ENCODE measurements around the gene ASCC2.
"Not testable (repeated sequence)": the region's sequence is repeated elsewhere in the genome, so short reads cannot be mapped to it uniquely, and the experiment has no call there.

ASCC2 gene

DNA sequence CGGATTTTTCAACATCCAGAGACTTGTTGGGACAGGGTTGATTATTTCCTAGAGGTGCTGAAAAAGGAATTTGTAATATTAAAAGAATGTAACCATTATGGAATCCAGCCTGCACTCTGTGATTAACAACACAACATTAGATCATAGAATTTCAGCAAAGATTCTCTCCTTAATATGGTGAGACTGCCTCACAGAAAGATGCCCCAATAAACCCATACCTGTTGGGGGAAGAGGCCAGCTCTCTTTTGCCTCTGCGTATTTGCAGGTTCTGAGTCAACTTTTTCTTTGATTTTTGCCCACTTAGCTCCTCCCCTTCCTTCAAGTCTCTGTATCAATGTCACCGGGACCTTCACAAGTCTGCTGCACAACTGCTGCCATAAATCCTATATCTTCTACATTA, 32.5 kb upstream of the ASCC2 start:
- peak; percentile 43 for ATAC-seq
- Mint-ChIP-seq H3K36me3 (ENCODE audit: low read depth) (no peaks in the 10 kb centered on the region), H3K27ac (no peak overlapping the region), H3K27me3 (peaks cover 8% of the 10 kb centered on the region), H3K4me3 (no peak overlapping the region), H3K4me1 (peaks cover 5% of the 10 kb centered on the region), H3K9me3 (no peaks in the 10 kb centered on the region)
- DNase-seq = no peak

DNA sequence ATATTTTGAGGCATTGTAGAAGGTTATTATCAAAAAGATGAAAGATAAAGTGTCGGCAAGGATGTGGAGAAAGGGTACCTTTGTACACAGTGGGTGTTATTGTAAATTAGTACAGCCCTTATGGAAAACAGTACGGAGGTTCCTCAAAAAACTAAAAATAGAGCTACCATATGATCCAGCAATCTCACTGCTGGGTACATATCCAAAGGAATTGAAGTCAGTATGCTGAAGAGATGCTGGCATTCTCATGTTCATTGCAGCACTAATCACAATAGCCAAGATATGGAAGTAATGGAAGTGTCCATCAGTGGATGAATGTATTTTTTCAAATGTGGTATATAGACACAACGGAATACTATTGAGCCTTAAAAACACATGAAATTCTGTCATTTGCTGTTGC, 29.8 kb upstream of the ASCC2 start:
- H3K4me1 Mint-ChIP-seq = peaks cover 5% of the 10 kb centered on the region
- H3K27me3 Mint-ChIP-seq = peaks cover 8% of the 10 kb centered on the region
- H3K27ac Mint-ChIP-seq = no peak overlapping the region
- H3K9me3 Mint-ChIP-seq = no peaks in the 10 kb centered on the region
- H3K36me3 Mint-ChIP-seq (ENCODE audit: low read depth) = no peaks in the 10 kb centered on the region
- ATAC-seq = no peak
- DNase-seq = no peak
- no peak overlapping the region for H3K4me3 Mint-ChIP-seq

DNA sequence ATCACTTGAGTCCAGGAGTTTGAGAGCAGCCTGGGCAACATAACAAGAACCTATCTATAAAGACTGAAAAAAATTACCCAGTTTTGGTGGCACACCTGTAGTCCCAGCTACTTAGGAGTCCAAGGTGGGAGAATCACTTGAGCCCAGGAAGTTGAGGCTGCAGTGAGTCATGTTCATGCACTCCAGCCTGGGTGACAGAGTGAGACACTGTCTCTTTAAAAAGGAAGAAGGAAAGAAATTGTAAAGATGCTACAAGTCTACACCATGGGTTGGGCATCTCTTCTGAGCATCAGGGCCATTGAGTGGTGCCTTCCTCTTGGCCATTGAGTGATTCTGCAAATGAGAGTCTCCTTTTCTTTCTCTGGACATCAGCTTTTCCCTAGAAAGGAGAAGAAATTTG, 29.2 kb upstream of the ASCC2 start:
- no peak overlapping the region for H3K4me3 Mint-ChIP-seq
- no peaks in the 10 kb centered on the region for H3K36me3 Mint-ChIP-seq (ENCODE audit: low read depth)
- H3K4me1 Mint-ChIP-seq = peaks cover 5% of the 10 kb centered on the region
- no peak for DNase-seq
- no peak for ATAC-seq
- H3K27ac Mint-ChIP-seq = no peak overlapping the region
- no peaks in the 10 kb centered on the region for H3K9me3 Mint-ChIP-seq
- H3K27me3 Mint-ChIP-seq = peaks cover 8% of the 10 kb centered on the region

DNA sequence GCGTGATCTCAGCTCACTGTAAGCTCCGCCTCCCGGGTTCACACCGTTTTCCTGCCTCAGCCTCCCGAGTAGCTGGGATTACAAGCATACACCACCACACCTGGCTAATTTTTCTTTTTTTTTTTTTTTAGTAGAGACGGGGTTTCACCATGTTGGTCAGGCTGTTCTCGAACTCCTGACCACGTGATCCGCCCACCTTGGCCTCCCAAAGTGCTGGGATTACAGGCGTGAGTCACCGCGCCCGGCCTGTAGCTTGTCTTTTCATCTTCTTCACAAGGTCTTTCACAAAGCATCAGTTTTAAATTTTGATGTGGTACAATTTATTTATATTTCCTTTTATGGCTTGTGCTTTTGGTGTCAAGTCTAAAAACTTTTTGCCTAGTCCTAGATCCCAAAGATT, 27.5 kb upstream of the ASCC2 start:
- H3K4me3 Mint-ChIP-seq; H3K27me3 Mint-ChIP-seq; ATAC-seq; H3K36me3 Mint-ChIP-seq (ENCODE audit: low read depth); H3K4me1 Mint-ChIP-seq; H3K9me3 Mint-ChIP-seq; DNase-seq; H3K27ac Mint-ChIP-seq: not testable (repeated sequence)

DNA sequence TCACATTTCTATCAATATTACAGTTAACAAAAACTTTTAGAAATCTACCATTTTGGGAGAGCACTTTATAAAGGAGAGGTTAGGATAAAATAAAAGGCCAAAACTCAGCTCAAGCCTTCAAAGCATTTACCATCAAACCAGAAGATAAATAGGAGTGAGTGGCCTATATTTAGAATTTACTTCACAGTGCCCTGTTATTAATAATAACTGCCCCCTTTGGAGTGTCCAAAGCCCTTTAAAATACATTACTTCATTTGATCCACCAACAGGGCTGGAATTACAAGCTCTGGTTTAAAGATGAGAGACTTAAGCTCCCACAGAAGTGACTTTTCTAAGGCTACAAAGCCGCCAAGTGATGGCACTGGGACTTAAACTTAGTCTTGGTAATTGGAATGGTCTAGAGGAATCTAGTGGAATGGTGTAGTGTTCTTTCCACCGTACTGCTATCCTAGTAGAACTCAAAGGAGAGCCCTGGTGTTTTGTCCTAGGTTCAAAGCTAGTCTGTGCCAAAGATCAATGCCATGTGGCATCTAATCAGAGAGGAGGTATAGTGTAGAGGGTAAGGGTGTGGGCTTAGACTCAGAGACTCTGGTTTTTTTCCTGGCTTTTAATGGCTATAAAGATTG, 23.7 kb upstream of the ASCC2 start:
- Mint-ChIP-seq H3K27me3 (no peaks in the 10 kb centered on the region), H3K36me3 (ENCODE audit: low read depth) (no peaks in the 10 kb centered on the region), H3K9me3 (no peaks in the 10 kb centered on the region), H3K27ac (no peak overlapping the region), H3K4me3 (no peak overlapping the region), H3K4me1 (no peaks in the 10 kb centered on the region)
- ATAC-seq = no peak
- DNase-seq = no peak

DNA sequence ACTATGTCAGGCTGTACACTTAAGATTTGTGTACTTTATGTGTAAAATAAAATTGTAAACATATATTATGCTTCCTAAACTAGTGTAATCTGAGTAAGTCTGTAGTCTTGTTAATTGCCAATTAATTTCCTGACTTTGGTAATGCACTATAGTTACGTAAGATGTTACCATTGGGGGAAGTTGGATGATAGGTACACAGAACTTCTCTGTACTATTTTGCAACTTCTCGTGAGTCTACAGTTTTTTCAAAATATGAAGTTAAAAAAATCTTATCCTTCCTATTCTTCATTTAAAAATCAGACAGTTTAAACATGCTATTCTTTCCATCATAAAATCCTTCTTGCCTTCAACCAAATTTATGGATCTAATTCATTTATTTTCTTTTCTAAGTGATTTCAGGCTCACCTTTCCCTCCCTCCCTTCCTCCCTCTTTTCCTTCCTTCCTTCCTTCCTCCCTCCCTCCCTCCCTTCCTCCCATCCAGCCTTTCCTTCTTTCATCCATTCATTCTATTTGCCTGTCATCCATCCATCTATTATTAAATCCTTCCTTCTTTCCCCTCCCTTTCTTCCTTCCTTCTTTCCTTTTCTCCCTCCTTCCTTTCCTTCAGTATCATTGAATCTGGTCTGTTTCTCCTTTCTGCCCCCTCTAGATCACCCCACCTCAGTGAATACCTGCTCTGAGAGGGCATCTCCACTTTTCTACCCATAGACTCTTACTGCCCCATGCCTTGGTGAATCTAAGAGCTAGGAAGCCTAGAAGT, 22.1 kb upstream of the ASCC2 start:
- Mint-ChIP-seq H3K4me3 (no peak overlapping the region), H3K27ac (no peak overlapping the region), H3K9me3 (no peaks in the 10 kb centered on the region), H3K27me3 (no peaks in the 10 kb centered on the region), H3K4me1 (no peaks in the 10 kb centered on the region), H3K36me3 (ENCODE audit: low read depth) (no peaks in the 10 kb centered on the region)
- DNase-seq = no peak
- ATAC-seq = no peak

DNA sequence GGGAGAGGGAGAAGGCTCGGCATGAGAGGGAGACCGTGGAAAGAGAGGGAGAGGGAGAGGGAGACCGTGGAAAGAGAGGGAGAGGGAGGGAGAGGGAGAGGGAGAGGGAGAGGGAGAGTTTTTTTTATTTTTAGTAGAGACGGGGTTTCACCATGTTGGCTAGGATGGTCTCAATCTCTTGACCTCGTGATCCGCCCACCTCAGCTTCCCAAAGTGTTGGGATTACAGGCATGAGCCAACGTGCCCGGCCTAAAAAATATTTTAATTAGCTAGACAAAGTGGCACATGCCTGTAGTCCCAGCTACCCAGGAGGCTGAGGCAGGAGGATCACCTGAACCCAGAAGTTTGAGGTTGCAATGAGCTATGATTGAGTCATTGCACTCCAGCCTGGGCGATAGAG, 21.0 kb upstream of the ASCC2 start:
- H3K27ac Mint-ChIP-seq; H3K4me3 Mint-ChIP-seq; H3K4me1 Mint-ChIP-seq; ATAC-seq; H3K27me3 Mint-ChIP-seq; H3K36me3 Mint-ChIP-seq (ENCODE audit: low read depth); H3K9me3 Mint-ChIP-seq; DNase-seq: not testable (repeated sequence)

DNA sequence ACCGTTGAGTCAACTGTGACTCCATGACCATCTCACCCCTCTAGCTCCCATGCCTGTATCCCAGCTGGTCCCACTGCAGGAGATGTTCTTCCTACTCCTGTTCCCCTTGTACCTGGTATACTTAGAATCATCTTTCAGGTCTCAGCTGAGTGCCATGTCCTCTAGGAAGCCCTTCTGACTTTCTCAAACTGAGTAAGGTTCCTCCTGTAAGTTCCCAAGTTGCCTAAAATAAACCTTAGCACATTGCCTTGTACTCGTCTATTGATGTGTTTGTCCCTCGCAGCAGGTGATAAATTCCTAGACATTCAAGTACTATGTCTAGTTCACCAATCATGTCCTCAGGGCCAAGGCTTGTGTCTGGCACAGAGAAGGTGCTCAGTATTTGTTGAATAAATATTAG, 18.4 kb upstream of the ASCC2 start:
- no peaks in the 10 kb centered on the region for H3K27me3 Mint-ChIP-seq
- DNase-seq (no peak), ATAC-seq (no peak)
- H3K27ac Mint-ChIP-seq = no peak overlapping the region
- H3K36me3 Mint-ChIP-seq (ENCODE audit: low read depth) = no peaks in the 10 kb centered on the region
- no peaks in the 10 kb centered on the region for H3K9me3 Mint-ChIP-seq
- H3K4me1 Mint-ChIP-seq = no peaks in the 10 kb centered on the region
- no peak overlapping the region for H3K4me3 Mint-ChIP-seq

DNA sequence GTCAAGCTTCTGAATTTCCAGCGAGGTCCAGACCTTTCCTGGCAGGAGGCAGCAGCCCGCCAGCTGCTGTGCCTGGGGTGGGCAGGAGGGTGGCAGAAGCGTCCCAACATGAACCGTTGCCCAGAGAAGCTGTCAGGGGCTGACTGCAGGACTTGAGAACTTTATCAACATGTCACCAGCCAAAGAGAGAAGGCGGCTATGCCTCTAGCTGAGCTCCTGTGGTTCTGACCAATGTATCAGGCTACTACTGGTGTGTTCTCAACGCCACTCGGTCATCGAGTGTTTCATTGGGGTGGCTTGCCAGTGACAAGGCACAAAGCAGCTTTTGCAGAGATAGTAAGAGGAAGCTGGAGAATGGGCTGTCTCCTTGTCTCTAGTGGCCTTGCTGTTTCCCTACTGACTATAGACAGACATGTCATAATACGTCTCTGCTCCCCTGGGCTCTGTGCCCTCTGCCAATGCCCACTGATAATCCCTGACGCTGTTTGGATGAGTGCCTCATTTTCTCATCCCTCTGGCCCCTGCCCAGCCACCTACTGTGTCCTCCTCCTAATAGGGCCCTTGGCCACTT, 17.6 kb upstream of the ASCC2 start:
- no peaks in the 10 kb centered on the region for H3K36me3 Mint-ChIP-seq (ENCODE audit: low read depth)
- no peak overlapping the region for H3K4me3 Mint-ChIP-seq
- no peak for ATAC-seq
- no peaks in the 10 kb centered on the region for H3K4me1 Mint-ChIP-seq
- H3K9me3 Mint-ChIP-seq = no peaks in the 10 kb centered on the region
- no peak for DNase-seq
- no peak overlapping the region for H3K27ac Mint-ChIP-seq
- no peaks in the 10 kb centered on the region for H3K27me3 Mint-ChIP-seq

DNA sequence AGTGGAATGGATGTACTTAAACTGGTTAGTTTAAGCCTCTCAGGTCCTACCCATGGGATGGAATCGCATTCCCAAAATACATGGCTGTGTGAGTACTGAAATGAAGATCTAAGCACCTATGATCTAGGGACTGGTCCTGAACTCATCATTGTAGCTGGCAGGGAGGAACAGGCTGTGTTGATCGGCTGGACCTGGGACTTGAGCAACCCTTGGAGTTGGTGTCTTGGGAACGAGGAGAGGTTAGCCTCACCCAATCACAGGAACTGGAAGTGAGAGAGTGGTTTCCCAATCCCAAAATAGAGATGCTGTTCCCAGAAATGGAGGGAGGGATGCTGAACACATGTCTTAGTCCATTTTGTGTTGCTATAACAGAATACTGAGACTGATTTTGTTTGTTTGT, 16.4 kb upstream of the ASCC2 start:
- DNase-seq (no peak), ATAC-seq (no peak)
- Mint-ChIP-seq H3K9me3 (no peaks in the 10 kb centered on the region), H3K4me3 (no peak overlapping the region), H3K36me3 (ENCODE audit: low read depth) (no peaks in the 10 kb centered on the region), H3K4me1 (no peaks in the 10 kb centered on the region), H3K27me3 (no peaks in the 10 kb centered on the region), H3K27ac (no peak overlapping the region)

DNA sequence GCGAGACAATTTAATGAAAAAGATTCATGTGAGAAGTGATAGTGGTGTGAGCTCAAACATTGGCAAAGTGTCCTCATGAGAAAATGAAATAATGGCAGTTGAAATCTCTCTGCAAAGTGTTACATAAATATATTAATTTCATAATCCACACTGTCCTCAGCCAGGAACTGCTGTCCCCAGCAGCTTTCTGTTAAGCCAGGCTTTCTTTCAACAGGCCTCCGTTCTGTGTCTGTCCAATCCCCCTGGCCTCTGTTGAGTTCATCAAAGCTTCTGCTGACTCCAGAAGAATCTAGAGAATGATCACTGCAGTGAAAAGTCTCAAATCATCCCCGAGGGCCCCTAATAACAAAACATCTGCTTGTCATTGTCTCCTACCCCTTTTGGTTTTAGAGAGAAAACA, 10.0 kb upstream of the ASCC2 start:
- peaks cover 10% of the 10 kb centered on the region for H3K9me3 Mint-ChIP-seq
- H3K4me1 Mint-ChIP-seq = no peaks in the 10 kb centered on the region
- no peak for DNase-seq
- no peak for ATAC-seq
- no peaks in the 10 kb centered on the region for H3K27me3 Mint-ChIP-seq
- no peaks in the 10 kb centered on the region for H3K36me3 Mint-ChIP-seq (ENCODE audit: low read depth)
- H3K27ac Mint-ChIP-seq = no peak overlapping the region
- H3K4me3 Mint-ChIP-seq = no peak overlapping the region

DNA sequence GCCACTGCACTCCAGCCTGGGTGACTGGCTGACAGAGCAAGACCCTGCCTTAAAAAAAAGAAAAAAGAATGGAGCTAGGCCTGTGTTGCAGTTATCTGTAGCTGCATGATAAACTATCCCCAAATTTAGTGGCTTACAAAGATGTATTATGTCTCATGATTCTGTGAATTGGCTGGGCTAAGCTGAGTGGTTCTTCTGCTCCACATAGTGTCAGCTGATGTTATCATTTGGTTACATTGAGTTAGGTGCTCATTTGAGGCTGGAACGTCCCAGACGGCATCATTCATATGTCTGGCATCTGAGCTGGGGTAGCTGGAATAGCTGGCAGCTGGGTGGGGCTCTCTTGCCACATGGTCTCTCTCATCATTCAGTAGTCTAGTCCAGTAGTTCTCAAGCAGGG, 8.2 kb upstream of the ASCC2 start:
- H3K27ac Mint-ChIP-seq = no peak overlapping the region
- no peaks in the 10 kb centered on the region for H3K36me3 Mint-ChIP-seq (ENCODE audit: low read depth)
- H3K4me1 Mint-ChIP-seq = peaks cover 1% of the 10 kb centered on the region
- ATAC-seq (no peak), DNase-seq (no peak)
- H3K9me3 Mint-ChIP-seq = peaks cover 10% of the 10 kb centered on the region
- no peaks in the 10 kb centered on the region for H3K27me3 Mint-ChIP-seq
- no peak overlapping the region for H3K4me3 Mint-ChIP-seq

DNA sequence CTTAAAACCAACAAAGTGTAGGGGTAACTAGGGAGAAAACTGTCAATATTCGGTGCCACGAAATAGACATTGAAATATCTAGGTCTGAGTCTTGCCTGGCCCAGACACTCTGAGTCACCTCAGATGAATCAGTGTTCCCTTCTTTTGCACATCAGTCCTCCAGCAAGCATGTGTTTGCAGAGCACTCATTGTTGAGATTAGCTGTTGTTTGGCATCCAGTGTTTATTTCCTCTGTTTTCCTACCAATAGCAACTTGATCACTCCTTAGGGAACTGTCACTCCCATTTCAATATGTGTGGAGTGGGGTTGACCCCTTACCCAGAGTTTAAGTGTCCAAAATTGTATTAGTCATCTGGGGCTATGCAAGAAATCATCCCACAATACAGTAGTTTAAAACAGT, 4.7 kb upstream of the ASCC2 start:
- peaks cover 10% of the 10 kb centered on the region for H3K9me3 Mint-ChIP-seq
- H3K27me3 Mint-ChIP-seq = no peaks in the 10 kb centered on the region
- H3K36me3 Mint-ChIP-seq (ENCODE audit: low read depth) = no peaks in the 10 kb centered on the region
- peaks cover 11% of the 10 kb centered on the region for H3K4me1 Mint-ChIP-seq
- H3K27ac Mint-ChIP-seq = no peak overlapping the region
- H3K4me3 Mint-ChIP-seq = no peak overlapping the region
- no peak for ATAC-seq
- no peak for DNase-seq

DNA sequence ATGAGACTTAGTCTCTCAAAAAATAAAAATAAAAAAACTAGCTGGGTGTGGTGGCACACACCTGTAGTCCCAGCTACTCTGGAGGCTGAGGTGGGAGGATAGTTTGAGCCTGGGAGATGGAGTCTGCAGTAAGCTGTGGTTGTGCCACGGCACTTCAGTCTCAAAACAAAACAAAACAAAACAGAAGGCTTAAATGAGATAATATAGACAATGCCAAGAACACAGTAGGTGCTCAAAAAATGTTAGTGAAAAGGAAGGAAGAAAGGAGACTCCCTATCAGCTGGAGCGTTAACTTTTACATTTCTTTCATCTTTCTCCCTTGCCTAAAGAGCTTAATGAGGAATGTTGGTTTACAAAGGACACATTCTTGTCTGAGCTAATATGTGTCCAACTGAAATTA, 4.1 kb upstream of the ASCC2 start:
- ATAC-seq (no peak), DNase-seq (no peak)
- Mint-ChIP-seq H3K27ac (no peak overlapping the region), H3K4me1 (peaks cover 17% of the 10 kb centered on the region), H3K27me3 (no peaks in the 10 kb centered on the region), H3K4me3 (no peak overlapping the region), H3K9me3 (peaks cover 10% of the 10 kb centered on the region), H3K36me3 (ENCODE audit: low read depth) (peaks cover 2% of the 10 kb centered on the region)

DNA sequence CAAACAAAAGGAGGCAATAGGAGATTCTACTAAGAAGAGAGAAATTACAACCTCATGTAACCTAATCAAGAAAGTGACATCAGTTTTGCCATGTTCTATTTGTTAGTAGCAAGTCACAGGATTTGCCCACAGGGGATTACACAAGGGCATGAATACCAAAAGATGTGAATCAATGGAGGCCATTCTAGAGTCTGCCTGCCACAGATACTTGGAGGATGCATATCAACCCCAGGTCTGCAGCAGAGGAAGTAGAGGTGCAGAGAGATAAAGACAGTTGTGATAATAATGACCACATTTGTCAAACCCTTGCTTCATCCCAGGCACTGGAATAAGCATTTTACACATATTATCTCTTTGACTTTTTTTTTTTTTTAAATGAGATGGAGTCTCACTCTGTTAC, 2.4 kb upstream of the ASCC2 start:
- H3K9me3 Mint-ChIP-seq = peaks cover under 1% of the 10 kb centered on the region
- H3K27ac Mint-ChIP-seq = no peak overlapping the region
- H3K27me3 Mint-ChIP-seq = no peaks in the 10 kb centered on the region
- no peak for ATAC-seq
- DNase-seq = no peak
- peaks cover 33% of the 10 kb centered on the region for H3K4me1 Mint-ChIP-seq
- no peak overlapping the region for H3K4me3 Mint-ChIP-seq
- peaks cover 7% of the 10 kb centered on the region for H3K36me3 Mint-ChIP-seq (ENCODE audit: low read depth)
